GM23338 (cell line): ENCODE results near the gene UBE2G2.

Experiments used
- POLR2AphosphoS5 ChIP-seq: IDR thresholded peaks from 2 replicates; pipeline ENCODE4 v1.6.1; 2016; ENCODE audit warnings: antibody characterized with exemption, low read depth
- TF ChIP-seq, protein P1 (sequence below), 2 experiments: fragments of 200-600 bp in 1 of 2; sonication (generic) in 1 of 2; conservative IDR thresholded peaks; 2 replicates each; pipeline versions ENCODE4 v1.5.1 to v1.6.1; 2016 to 2017; ENCODE audit warnings: antibody characterized with exemption in 2 of 2, low read depth in 2 of 2, mild to moderate bottlenecking in 2 of 2, moderate library complexity in 1 of 2

GRCh38 chr21:44846485-44847260 is 45.1 kb upstream of the UBE2G2 start:
- TF ChIP-seq POLR2AphosphoS5 = no peak
- TF ChIP-seq, protein P1, sequence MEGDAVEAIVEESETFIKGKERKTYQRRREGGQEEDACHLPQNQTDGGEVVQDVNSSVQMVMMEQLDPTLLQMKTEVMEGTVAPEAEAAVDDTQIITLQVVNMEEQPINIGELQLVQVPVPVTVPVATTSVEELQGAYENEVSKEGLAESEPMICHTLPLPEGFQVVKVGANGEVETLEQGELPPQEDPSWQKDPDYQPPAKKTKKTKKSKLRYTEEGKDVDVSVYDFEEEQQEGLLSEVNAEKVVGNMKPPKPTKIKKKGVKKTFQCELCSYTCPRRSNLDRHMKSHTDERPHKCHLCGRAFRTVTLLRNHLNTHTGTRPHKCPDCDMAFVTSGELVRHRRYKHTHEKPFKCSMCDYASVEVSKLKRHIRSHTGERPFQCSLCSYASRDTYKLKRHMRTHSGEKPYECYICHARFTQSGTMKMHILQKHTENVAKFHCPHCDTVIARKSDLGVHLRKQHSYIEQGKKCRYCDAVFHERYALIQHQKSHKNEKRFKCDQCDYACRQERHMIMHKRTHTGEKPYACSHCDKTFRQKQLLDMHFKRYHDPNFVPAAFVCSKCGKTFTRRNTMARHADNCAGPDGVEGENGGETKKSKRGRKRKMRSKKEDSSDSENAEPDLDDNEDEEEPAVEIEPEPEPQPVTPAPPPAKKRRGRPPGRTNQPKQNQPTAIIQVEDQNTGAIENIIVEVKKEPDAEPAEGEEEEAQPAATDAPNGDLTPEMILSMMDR (conservative IDR thresholded peaks at IDR 0.05; ENCODE audit: low read depth in 2 of 2) = no peak
